Left lobe of liver (tissue), 2 donors: ENCODE data around the gene HYLS1. TPM values are rescaled to one million over a fixed set of nuclear protein-coding genes. Genes with fewer than 3 reads are reported as not detected.
"Not testable (repeated sequence)": the region's sequence is repeated elsewhere in the genome, so short reads cannot be mapped to it uniquely, and the experiment has no call there.

Experiments used
- ATAC-seq: fragments of 200-7000 bp; cut with Tn5 transposase; one replicate; pipeline ENCODE4 v1.9.1; 2020; ENCODE audit warnings: mild to moderate bottlenecking, moderate library complexity
- DNase-seq: peaks from one replicate; pipeline ENCODE4 v3.0.0-alpha.2; 2020; ENCODE audit warnings: low spot score
- total RNA-seq: library from RNA; stranded (reverse); gene quantifications from one replicate; pipeline ENCODE4 v1.2.1, GENCODE V29; 2021
- donor health status: DM: no; HTN: no; CAD: no; lungs with moderate emphysema.
- donor health status: DM: no; HTN: yes; CAD: no.

Gene HYLS1
- total RNA-seq, 1 donor from 2014 or later = 2.9 TPM

GRCh38 chr11:125902927-125903710, 15.7 kb downstream of the HYLS1 start, which contains the start of gene PUS3:
Gene PUS3 (minus strand): TSS chr11:125903206. CDS start chr11:125896284, 6,922 bp downstream.
- ATAC-seq (peak; percentile 89), DNase-seq (peak; percentile 92)

GRCh38 chr11:125903711-125904659, 16.5 kb downstream of the HYLS1 start, which contains the start of gene DDX25:
Gene DDX25 (plus strand): TSS chr11:125904508. CDS start chr11:125904518, 10 bp downstream.
- ATAC-seq = no peak
- no peak for DNase-seq

GRCh38 chr11:125904678-125905077, 17.2 kb downstream of the HYLS1 start:
- ATAC-seq (no peak), DNase-seq (no peak)

- DNase-seq (no peak), ATAC-seq (no peak)
Measured at GRCh38 chr11:125910226-125910849, 22.9 kb downstream of the HYLS1 start.

GRCh38 chr11:125914601-125915000, 27.1 kb downstream of the HYLS1 start:
- ATAC-seq, DNase-seq: not testable (repeated sequence)

- DNase-seq = no peak
- no peak for ATAC-seq
Measured at GRCh38 chr11:125916683-125917347, 29.3 kb downstream of the HYLS1 start.

- ATAC-seq (no peak), DNase-seq (no peak)
Measured at GRCh38 chr11:125918140-125918840, 30.8 kb downstream of the HYLS1 start.

- DNase-seq (no peak), ATAC-seq (no peak)
Measured at GRCh38 chr11:125921042-125921441, 33.6 kb downstream of the HYLS1 start.

GRCh38 chr11:125922156-125922555, 34.7 kb downstream of the HYLS1 start:
- DNase-seq = no peak
- ATAC-seq = no peak

- peak; percentile 88 for ATAC-seq
- peak; percentile 64 for DNase-seq
Measured at GRCh38 chr11:125923012-125923579, 35.6 kb downstream of the HYLS1 start.

GRCh38 chr11:125923633-125924032, 36.2 kb downstream of the HYLS1 start:
- DNase-seq = no peak

GRCh38 chr11:125924384-125925007, 37.0 kb downstream of the HYLS1 start:
- no peak for ATAC-seq
- DNase-seq = no peak

More at GRCh38 chr11:125923633-125924032, 36.2 kb downstream of the HYLS1 start:
- ATAC-seq = no peak

- DNase-seq (no peak), ATAC-seq (peak; percentile 83)
Measured at GRCh38 chr11:125925247-125925740, 37.8 kb downstream of the HYLS1 start.

- no peak for ATAC-seq
- no peak for DNase-seq
Measured at GRCh38 chr11:125925804-125926203, 38.3 kb downstream of the HYLS1 start.

GRCh38 chr11:125926682-125927081, 39.2 kb downstream of the HYLS1 start:
- DNase-seq (no peak), ATAC-seq (no peak)

GRCh38 chr11:125929445-125930075, 42.1 kb downstream of the HYLS1 start:
- DNase-seq = no peak
- ATAC-seq = no peak

GRCh38 chr11:125930076-125930450, 42.6 kb downstream of the HYLS1 start:
- ATAC-seq = no peak
- DNase-seq = no peak

GRCh38 chr11:125931116-125931515, 43.6 kb downstream of the HYLS1 start:
- ATAC-seq = no peak
- no peak for DNase-seq
